ENCODE results near the gene RPS21.

The RPS21 gene

GRCh38 chr20:62354031-62354808 is 32.7 kb upstream of the RPS21 start:
- no peak for DNase-seq

DNA sequence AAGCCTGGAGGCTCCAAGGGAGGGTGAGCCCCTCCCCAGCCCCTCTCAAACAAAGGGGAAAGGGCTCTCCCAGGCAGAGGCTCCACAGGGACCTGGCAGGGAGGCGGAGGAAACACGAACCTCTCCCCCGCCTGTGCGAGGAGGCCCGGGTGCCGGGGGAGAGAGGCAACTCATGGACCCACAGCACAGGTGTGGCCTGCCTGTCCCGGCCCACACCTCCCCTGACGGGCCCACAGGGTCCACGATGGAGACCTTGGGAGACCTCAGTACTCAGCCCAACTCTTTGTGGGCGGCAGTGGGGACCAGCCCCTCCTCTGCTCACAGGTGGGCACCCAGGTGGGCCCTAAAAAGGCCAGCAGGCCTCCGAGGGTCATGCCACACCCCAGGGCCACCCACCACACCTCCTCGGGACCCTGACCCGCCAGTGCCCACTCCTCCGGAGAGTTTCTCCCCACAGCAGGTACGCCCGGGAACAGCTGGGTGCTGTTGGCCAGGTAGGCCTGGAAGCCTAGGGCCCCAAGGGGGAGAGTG is 32.0 kb upstream of the RPS21 start:
- DNase-seq = no peak

GRCh38 chr20:62355516-62355877 is 31.4 kb upstream of the RPS21 start:
- DNase-seq = no peak

DNA sequence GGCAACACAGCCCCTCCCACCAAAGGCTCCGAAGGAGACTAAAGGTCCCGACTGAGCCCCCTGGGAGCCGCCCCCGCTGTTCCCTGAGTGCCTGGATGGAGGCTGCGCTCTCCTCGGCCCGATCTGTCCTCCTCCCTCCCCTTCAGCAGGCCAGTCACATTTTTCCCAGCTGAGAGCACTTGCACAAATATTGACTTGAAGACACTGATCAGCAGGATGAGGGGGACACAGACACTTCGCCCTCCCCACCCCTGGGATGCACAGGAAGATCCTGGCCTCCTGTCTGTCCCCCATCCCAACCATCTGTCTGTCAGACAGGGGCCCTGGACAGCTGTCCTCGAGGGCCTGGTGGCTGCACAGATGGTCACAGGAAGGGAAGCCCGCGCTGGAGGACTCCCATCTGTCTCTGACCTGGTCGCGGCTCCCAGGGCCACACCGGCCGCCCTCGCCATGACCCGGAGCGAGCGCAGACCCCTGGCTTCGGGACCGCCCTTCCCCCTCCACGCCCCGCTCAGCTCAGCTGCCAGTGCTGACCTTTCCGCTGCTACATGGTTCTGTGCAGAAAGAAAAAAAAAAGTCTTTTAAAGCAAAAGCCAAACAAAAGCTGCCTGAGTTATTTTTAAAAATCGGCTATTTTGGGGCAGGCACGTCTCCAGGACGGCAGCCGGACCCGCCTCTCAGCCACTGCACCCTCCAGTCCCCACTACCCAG is 30.9 kb upstream of the RPS21 start:
- DNase-seq = no peak

GRCh38 chr20:62356589-62357186 is 30.2 kb upstream of the RPS21 start:
- no peak for DNase-seq

GRCh38 chr20:62357187-62357667 is 29.7 kb upstream of the RPS21 start:
- no peak for DNase-seq

GRCh38 chr20:62357681-62358080 is 29.2 kb upstream of the RPS21 start:
- DNase-seq = no peak

- DNase-seq = no peak
These were observed 28.5 kb upstream of the RPS21 start for GRCh38 chr20:62358171-62359042.

GRCh38 chr20:62359043-62359490 is 27.8 kb upstream of the RPS21 start:
- DNase-seq = no peak

DNA sequence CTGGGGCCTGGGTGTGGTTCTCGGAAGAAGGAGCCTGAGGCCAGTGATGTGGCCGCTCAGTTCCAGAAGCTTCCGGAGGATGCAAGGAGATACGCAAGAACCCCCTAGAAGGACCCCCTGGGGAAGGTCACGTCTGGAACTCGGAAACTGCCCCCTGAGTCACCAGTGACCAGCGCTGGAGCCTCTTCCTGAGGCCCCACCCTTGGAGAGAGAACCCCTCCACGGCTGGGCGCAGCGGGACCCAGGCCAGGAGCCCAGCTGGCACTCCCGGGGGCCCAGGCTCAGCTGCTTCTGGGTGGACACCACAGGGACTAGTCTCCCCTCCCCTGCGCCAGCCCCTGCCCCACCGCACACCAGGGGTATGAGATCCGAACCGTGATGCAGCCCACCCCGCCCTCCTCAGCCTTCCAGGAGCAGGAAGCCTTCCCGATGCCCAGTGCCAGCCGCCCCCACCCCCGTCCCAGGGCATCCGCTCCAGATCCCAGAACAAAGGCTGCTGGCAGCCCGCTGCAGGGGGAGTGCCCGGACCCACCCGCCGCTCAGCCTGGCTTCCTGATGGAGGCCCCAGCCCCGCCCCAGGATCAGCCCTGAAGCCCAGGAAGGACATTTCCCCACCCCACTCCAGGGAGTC is 27.3 kb upstream of the RPS21 start:
- no peak for DNase-seq

- no peak for DNase-seq
These were observed 25.8 kb upstream of the RPS21 start for GRCh38 chr20:62360854-62361798.

GRCh38 chr20:62361799-62362589 is 24.9 kb upstream of the RPS21 start:
- no peak for DNase-seq

DNA sequence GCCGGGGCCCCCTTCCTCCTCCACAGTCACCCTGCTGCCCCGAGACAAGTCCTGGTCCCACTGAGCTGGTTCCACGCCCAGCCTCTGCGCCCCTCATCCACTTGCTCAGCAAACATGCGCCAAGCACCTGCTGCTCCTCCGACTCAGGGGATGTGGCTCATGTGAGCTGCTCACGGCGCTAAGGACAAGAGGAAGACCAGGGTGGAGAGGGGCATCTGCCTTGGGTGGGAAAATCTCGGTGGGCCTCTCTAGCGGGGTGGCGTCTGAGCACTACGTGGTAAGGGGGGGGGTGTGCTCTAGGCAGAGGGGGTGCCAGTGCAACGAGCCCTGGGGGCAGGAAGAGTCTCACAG is 24.3 kb upstream of the RPS21 start:
- DNase-seq = no peak

DNA sequence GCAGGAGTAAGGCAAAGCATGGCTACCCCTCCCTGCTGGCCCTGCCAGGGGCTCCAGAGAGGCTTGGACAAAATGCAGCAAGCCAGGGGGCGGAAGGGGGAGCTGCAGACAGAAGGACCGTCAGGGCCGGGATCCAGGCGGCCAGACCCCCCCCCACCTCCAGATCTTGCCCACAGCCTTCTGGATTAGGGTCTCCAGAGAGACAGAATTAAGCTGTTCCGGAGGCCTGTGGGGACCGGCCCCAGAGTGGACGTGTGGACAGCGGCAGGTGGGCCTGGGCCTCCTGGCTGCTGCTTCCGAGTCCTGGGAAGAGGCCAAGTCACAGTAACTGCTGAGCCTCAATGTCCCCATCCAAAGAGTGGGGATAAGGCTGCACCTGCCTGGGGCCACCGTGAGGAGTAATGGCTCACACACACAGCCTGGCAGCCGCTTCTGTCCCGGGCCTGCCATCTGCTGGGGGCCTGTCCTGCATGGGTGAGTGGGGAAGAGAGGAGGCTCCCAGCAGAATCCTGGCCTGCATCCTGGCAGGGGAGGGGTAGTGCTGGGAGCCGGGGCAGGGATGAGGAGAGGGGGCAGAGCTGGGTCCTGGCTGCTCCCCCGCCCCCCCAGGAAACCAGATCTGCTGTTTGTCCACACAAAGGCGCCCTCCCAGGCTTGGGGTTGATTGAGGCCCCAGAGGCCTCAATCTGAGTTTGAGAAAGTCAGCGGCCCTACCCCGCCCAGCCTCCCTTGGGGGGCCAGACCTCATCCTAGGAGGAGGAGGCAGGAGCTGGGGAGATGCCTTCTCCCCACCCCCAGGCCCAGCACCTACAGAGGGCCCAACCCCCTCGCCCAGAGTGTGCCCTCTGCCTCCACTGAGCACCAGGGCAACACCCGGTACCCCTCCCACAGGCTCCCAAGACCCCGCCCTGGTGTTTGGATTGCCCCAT is 23.6 kb upstream of the RPS21 start:
- peak; percentile 45 for DNase-seq

DNA sequence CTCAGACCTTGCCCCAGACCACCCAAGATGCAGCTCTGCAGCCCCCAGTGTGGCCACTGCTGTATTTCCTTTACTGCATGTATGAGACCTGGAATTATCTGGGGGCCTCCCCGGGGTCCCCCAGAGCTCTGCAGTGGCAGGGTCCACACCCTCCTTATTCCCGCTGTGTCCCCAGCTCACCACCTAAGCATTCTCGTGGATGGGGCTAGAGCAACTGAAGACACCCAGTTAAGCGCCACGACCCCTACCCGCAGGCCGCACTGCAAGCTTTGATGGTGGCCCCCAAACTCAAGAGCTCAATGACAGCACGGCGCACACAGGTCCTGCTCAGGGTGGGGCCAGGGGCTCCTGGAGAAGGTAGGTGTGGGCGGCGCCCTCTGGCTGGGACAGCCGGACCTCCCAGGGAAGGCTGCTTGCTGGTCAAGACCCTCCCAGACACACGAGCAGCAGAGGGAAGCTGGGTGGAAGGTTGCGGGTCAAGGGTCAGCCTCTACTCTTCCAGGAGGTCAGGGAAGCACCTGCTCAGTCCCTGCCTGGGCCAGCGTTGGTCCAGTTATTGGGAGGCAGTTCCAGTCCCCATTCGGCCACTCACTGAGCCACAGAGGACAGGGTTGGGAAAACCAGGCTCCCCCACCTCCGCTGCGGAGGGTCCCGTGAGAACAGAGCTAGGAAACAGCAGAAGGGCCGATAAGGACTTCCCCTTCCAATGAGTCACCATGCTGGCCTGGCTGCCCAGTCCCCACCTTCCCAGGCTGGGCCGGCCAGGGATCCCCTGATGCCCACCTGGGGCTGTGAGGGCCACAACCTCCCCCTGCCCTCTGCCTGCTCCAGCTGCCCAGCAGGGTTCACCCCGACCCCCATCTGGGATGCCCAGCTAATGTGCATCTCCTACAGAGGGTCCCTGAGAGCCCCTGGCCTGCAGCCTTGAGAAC is 22.7 kb upstream of the RPS21 start:
- DNase-seq = no peak

GRCh38 chr20:62364911-62365736 is 21.8 kb upstream of the RPS21 start:
- no peak for DNase-seq

GRCh38 chr20:62365814-62366369 is 21.0 kb upstream of the RPS21 start:
- DNase-seq = no peak
